Activated CD4-positive, alpha-beta T cell treated with anti-CD3 and anti-CD28 coated beads, Interleukin-2, amount 50 U/mL, for 1 hour (primary cell): ENCODE data around the gene FER.

Experiments
- DNase-seq: peaks from one replicate; pipeline ENCODE4 v3.0.0-alpha.2; 2020

FER gene

DNA sequence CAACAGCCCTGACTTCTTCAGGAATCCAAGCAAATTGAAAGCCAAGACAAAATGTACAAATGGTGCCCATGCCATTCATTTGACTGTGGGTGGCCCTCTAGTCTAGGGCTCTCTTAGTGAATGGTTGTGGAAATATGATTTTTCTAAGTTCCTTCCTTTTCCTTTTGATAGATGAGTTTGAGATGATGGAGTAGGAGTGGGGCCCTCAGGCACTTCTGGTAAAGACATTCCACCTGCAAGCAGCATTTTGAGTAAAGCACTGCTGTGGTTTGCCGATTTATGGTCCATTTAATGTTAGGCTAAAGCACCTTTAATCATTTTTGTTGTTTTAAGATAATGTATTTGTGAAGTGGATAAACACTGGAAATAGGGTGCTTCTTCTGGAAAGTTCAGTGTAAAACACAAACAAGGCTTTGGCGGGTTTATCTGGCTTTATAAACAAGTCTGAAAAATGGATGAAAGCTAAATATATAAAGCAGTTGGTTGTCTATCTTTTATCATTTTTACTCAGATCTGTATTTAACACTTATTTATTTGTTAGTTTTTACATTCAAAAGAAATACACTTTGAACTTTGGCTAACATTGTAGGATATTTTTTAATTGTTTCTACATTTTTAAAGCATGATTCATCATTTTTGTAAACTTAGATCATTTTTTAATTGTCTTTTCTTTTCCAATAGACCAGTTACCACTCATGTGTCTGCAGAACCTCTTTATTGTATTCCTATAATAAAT is 448.6 kb downstream of the FER start:
- DNase-seq: no peak

DNA sequence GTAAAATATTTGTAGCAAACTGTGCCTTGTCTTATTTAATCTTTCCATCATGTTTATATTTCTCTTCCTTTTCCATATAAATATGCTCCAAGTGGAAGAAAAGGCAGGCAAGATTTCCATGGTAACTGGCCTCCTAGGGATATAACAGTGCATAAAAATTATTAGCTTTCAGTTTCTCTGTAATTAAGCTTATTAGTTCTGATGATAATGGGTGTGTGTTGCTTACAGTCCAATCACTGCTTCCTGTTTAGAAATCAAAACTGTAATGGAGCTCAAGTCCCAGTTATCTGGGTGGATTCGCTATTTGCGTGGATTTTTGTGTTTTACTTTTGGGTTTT is 449.1 kb downstream of the FER start:
- no peak for DNase-seq

DNA sequence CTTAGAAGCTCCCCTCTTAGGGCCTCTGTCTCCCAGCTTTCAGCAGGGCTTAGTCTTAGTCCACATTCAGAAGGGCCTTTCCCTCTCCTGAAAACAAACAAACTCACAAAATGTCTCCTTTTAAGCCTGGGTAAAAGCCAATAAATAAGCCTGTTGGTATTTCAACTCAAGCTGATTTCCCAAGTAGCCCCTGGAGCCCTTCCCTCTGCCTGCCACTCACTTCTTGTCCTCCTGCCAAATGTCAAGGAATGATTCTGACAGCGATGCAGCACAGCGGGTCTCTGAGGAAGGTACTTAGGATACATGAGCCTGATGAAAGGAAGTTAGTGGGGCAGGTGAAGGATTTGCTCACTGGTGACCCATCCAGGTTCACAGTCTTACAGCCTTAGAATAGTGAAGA is 451.6 kb downstream of the FER start:
- DNase-seq: no peak

DNA sequence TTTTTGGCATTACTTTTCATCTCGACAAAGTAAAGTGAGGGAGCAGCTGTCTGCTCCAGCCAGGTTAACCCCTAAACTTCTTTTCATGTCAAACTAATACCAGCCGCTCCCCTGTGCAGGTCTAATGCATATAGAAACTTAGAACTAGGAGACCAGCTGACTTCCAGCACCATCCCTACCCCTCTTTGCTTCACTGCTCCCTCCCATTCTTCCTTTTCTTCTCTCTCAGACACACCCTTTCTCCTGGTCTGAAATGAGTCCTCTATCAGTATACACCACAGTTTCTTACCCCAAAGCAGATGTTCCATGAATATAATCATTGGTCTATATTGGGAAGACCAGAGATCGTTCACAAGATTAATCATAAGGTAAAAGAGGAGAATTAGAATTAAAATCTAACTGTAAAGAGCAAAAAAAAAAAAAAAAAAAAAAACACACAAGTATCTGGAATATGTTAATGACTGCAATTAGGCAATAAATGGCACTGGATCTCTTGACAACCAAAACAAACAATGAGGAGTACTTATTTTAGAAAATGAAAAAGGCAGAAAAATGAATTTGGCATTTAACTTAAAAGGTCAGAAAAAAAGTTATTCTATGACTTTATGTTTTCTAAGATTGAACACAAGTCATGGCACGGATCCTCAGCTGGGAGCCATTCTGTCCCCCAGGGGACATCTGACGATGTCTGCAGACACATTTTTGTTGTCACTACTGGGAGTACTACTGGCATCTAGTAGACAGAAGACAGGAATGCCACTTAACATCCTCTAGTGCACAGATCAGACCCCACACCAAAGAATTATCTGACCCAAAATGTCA is 452.3 kb downstream of the FER start:
- no peak for DNase-seq

DNA sequence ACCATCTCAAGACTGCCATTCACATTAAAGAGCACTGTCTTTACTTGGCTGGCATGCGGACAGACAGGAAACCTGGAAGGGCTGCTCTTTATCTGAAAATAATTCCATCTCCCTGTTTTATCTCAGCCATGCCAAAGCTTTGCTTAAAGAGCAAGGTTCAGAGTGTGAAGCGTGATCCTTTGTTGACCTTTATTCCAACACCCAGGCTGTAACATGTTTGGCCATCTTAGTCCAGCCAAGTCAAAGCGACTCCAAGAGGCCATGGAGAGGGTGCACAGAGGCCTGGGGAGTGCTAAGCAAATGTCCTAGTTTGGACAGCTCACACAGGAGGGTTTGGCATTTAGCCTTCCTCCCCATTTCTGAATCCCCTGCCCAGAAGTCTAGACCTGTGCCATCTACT is 467.3 kb downstream of the FER start:
- DNase-seq: no peak

DNA sequence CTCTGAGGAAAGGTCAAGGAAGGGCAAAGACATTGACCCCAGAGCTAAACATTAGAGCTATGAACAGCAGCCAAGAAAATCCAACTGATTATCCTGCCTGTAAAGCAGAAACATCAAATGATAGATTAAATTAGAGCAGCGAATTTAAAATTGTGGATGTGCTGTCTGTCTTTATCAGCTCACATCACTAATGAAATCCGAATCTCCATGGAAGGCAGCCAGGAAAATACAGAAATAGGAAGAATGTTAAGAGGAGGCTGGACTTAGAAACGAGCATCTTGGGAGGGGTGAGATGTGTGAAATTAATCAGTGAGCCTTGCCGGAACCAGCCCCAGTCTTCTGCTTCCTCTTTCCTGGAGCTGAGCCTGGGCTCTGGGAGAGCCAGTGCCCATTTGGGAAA is 471.1 kb downstream of the FER start:
- no peak for DNase-seq

DNA sequence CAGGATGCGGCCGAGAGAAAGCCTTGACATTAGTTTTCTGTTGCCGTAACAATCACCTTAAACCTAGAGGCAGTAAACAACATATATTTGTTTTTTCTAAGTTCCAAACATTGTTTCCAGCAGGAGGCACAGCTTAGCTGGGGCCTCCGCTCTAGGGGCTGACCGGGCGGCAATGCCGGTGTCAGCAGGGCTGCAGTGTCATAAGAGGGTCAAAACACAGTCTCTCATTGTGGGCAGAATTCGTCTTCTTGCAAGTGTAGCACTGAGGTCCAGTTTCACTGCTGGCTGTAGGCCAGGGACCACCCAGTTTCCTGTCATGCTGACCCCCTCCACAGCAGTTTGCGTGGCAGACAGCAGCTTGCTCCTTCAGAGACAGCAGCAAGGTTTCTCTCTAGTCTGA is 475.8 kb downstream of the FER start:
- DNase-seq: no peak

DNA sequence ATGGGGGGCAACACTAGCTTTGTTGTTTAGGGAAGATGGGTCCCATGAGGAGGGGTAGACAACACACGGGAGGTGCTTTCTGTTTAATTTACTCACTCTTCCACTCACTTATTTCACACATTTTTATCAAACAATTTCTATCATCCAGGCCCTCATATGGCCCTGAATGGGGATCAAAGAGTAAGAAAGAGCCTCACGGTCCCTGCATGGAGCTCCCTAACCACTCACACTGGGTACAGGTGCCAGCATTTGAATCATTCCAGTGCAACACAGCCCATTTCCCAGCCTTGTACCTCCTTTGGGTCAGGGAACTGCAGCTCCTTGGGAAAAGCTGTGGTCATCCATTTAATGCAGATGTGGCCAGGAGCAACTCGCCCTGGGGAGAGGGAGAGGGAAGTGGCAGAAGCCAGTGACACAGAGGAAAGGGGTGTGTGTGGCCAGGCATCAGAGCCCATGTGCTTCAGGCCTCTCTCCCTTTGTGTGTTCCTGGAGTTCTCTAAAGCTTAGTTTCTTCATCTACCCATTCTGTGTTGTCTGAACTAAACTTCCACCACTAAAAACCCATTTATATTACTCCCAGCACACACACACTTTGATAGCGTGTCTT is 476.7 kb downstream of the FER start:
- DNase-seq: no peak

DNA sequence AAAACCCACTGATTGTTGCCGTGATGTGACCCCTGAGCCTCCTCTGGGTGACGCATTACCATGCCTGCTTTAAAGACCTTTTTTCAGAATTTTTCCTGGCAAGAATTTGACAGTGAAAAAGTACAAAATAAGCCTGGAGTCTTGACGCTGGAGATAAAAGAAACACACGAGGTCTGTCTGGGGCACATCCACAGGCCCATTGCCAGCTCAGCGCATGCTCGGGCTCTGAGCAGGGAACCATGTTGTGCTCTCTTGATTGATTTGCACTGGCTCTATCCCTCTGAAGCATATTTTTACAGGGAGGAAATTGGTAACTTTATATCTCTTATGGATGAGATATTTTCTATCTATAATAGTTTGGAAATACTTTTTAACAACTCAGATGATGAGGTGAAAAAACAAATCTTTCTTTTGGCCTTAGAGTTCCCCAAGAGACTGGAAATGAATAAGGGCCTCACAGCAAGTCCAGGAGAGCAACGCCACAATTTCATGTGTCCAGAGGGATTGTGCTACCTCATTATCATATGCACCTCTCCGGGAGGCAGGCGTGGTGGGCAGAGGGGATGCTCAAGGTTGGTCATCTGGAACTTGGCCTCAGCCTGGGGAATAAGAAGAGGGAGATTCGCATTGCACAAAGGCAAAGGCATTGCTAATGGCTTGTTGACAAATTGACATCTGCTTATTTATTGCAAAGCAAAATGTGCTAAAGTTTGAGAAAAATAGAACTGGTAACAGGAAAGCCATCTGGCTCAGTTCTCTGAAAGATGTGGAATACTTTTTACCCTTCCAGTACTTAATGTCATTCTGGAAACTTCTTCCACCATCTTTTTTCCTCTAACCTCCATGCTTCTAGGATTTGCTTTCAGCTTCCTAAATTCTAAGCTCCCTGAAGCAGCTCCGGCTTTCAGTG is 478.3 kb downstream of the FER start:
- no peak for DNase-seq

DNA sequence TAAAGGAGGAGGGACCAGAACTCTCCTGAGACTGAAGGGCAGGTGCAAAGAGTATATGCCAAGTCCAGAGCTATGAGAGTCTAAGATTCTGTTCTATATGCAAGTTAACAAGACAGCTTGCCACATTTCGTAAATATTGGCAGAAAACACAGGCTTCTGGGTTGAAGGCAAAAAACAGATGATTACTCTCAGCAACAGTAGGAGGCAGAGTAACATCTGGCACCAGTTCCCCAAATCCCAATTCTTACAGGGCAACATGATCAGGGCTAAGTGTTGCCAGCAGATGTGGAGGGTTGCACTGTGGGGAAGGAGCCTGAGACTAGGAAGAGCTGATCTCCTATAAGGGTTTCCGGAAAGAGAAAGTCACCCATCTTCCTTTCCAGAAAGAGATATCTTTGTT is 482.7 kb downstream of the FER start:
- no peak for DNase-seq

DNA sequence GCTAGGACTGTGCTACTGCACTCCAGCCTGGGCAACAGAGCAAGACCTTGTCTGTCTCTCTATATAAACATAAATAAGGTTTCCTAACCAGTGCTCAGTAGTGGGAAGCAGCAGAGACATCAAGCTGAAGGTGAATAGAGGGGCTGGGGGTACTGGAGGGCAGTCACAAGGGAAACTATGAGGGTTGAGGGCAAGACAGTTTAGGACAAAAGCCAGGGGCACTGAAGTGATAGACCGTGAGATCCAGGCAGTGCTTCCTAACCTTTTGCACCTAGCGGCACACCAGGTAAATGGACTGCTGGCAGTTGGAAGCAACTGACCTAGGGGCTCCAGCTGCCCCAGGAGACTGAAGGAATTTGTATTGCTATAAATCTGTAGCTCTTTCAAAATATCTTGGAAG is 483.6 kb downstream of the FER start:
- DNase-seq: no peak

DNA sequence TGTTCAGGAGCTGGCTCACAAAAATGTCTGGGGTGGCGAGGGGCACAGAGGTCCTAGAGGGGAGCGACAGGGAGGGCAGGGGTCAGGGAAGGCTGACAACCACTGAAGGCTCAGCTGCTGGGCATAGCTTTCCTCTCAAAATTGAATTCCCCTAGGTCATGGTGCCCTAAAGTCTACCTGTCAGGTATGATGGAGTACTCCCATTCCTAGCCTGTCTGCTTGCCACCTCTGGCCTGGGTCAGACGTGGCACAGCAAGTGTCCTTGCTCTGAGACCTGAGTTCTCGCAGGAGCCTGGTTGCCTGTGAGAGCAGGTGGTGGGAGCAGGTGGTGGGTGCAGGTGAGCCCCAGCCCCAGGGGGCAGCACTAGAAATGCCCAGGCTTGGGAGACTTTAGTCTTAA is 486.7 kb downstream of the FER start:
- DNase-seq: no peak

DNA sequence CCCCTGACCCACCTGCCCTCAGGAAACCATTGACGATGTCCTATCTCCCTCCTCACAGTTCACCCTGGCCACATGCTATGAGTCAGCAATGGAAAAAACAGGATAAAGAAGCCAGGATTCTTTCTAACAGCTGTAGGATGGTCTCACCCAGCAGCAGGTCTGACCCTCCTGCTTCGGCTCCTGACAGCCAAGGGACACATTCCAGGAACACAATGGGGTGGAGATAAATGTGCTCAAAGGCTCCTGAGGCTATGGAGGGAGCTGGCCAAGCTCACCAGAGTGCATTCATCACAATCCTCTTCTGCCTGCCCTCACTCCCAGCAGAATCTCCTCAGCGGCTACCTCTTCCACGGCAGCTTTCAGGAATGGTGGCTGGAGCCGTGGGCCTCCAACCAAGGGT is 491.8 kb downstream of the FER start:
- no peak for DNase-seq

DNA sequence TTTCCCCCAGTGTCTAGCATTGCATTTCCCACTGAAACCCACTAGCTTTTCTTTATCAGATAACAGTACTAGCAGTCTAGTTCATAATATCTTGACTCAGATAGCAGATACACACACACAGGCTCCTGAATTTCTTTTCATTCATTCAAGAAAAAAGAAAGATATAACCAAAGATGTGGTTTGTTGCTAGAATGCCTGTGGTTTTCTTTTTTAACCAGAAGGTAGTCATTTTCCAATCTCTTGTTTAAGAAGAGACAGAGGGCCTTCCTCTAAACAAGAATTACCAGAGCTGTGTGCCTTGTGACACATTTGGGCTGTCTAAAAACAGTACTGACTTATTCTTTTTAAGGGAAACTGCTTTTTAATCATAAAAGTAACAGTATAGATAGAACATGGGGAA is 494.8 kb downstream of the FER start:
- DNase-seq: no peak

DNA sequence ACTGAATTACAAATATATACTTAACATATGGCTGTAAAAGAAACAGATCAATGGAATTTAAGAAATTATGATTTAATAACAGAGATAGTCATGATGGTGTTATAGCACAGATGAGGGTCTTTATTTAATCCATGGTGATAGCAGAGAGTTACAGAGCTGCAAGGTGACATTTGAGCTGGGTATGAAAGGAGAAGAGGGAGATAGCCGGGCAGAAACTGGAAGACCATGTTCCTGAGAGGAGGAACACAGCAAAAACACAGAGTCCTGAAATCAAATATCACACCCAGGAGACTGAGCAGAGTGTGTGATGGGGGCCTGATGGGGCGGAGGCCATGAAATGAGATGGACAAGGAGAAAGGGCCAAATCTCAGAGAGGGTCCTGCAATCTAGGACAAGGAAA is 498.7 kb downstream of the FER start:
- DNase-seq: no peak
